WTC11 (cell line): ENCODE measurements around the gene FERMT3.

Experiments
- CTCF ChIP-seq: fragments of 200-600 bp; IDR thresholded peaks from 2 replicates; pipeline ENCODE4 v1.8.0; 2022; ENCODE audit warnings: antibody characterized with exemption
- FOXP1 ChIP-seq: sonication (generic); formaldehyde crosslinking; IDR thresholded peaks from 2 replicates; pipeline ENCODE4 v1.8.0; 2022; ENCODE audit warnings: missing genetic modification reagents, mild to moderate bottlenecking, moderate library complexity, borderline replicate concordance
- ZNF263 ChIP-seq: sonication (generic); formaldehyde crosslinking; IDR thresholded peaks from 2 replicates; pipeline ENCODE4 v1.8.1; 2022; ENCODE audit warnings: low read depth, mild to moderate bottlenecking, moderate library complexity, missing genetic modification reagents
- ZSCAN18 ChIP-seq: fragments of 250-450 bp; sonication (Bioruptor Pico); IDR thresholded peaks from 2 replicates; pipeline ENCODE4 v2.1.2; 2022; ENCODE audit warnings: mild to moderate bottlenecking, moderate library complexity

GRCh38 chr11:64245797-64246620, 39.5 kb downstream of the FERMT3 start:
- no peak for TF ChIP-seq CTCF
- peak; percentile 36; the same call in 1 of the 2 replicates for TF ChIP-seq FOXP1 (CRISPR knock-in tag)
- no peak for TF ChIP-seq ZNF263 (CRISPR knock-in tag)
- TF ChIP-seq ZSCAN18 (CRISPR knock-in tag) = no peak
